H1 (cell line): ENCODE results near the gene DNAJC11. TPM values are rescaled to one million over a fixed set of nuclear protein-coding genes. Genes with fewer than 3 reads are reported as not detected.

Experiments used
- SAP30 ChIP-seq: fragments of 300-600 bp; sonication (generic); IDR thresholded peaks from 2 replicates; pipeline ENCODE4 v1.7.1; 2012; ENCODE audit warnings: low read length, moderate library complexity, mild to moderate bottlenecking, inconsistent platforms; ENCODE audit not compliant: insufficient read depth, insufficient replicate concordance
- polyA plus RNA-seq, 7 experiments: library from polyadenylated mRNA; depleted of rRNA in 3 of 7; stranded (reverse) in 5 of 7; unstranded in 2 of 7; fragments of >200 nt in 5 of 7; fragments of 200-250 nt in 2 of 7; gene quantifications; 1 replicate in 5 of 7; 2 replicates in 1 of 7; 4 replicates in 1 of 7; pipeline versions ENCODE4 v1.2.1 to v1.2.3, GENCODE V29; 2011 to 2013; ENCODE audit warnings: missing spikeins in 2 of 7, mixed read lengths in 2 of 7
- total RNA-seq: library from RNA; stranded (reverse); fragmentation: NEBNext Ultra II Directional; extraction: Animal tissue kit (Norgen Biotek cat#: 25700); gene quantifications from 2 replicates; pipeline ENCODE4 v1.2.1, GENCODE V29; 2021
- TF ChIP-seq, protein P1 (sequence below): fragments of 300-600 bp; sonication (generic); IDR thresholded peaks from 2 replicates; pipeline ENCODE4 v1.7.1; 2012; ENCODE audit warnings: low read length, moderate library complexity, mild to moderate bottlenecking, inconsistent platforms; ENCODE audit not compliant: insufficient replicate concordance

DNAJC11 gene
- total and polyA plus RNA-seq, 2 of the 8 experiments (the other 6 are each of a cell fraction or from before 2014, with no cell fraction given) = 43.9 to 90.9 TPM

DNA sequence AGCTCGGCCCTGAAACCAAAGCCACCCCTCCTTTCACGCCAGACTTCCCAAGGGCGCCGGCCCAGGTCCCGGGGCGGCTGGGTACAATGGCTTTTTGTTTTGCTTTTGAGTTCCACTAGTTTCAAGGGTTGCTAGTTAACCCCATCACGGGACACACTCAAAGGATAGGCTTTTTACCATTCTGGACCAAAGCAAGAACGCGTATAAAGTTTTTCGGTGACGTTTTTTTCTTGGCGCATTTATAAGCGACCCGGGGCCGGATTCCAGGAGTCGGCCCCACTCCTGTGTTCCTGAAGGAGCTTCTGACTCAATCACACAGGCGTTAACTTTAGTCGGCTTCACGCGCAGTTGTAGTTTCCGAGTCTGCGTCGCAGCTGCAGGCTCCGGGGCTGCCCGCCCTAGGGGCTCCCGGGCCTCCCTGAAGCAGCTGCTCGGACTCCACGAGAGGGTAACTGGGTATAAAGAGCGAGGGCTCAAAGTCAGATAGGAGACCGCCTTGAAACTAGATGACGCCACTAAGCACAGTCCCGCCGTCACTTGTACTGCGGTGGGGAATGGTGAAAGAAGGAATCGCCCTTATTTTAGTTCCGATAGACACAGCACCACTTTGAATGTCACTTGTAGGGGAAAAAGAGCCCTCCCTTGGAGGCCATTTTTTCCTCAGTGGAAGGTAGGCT, 98.2 kb downstream of the DNAJC11 start (continued):
- TF ChIP-seq, protein P1, sequence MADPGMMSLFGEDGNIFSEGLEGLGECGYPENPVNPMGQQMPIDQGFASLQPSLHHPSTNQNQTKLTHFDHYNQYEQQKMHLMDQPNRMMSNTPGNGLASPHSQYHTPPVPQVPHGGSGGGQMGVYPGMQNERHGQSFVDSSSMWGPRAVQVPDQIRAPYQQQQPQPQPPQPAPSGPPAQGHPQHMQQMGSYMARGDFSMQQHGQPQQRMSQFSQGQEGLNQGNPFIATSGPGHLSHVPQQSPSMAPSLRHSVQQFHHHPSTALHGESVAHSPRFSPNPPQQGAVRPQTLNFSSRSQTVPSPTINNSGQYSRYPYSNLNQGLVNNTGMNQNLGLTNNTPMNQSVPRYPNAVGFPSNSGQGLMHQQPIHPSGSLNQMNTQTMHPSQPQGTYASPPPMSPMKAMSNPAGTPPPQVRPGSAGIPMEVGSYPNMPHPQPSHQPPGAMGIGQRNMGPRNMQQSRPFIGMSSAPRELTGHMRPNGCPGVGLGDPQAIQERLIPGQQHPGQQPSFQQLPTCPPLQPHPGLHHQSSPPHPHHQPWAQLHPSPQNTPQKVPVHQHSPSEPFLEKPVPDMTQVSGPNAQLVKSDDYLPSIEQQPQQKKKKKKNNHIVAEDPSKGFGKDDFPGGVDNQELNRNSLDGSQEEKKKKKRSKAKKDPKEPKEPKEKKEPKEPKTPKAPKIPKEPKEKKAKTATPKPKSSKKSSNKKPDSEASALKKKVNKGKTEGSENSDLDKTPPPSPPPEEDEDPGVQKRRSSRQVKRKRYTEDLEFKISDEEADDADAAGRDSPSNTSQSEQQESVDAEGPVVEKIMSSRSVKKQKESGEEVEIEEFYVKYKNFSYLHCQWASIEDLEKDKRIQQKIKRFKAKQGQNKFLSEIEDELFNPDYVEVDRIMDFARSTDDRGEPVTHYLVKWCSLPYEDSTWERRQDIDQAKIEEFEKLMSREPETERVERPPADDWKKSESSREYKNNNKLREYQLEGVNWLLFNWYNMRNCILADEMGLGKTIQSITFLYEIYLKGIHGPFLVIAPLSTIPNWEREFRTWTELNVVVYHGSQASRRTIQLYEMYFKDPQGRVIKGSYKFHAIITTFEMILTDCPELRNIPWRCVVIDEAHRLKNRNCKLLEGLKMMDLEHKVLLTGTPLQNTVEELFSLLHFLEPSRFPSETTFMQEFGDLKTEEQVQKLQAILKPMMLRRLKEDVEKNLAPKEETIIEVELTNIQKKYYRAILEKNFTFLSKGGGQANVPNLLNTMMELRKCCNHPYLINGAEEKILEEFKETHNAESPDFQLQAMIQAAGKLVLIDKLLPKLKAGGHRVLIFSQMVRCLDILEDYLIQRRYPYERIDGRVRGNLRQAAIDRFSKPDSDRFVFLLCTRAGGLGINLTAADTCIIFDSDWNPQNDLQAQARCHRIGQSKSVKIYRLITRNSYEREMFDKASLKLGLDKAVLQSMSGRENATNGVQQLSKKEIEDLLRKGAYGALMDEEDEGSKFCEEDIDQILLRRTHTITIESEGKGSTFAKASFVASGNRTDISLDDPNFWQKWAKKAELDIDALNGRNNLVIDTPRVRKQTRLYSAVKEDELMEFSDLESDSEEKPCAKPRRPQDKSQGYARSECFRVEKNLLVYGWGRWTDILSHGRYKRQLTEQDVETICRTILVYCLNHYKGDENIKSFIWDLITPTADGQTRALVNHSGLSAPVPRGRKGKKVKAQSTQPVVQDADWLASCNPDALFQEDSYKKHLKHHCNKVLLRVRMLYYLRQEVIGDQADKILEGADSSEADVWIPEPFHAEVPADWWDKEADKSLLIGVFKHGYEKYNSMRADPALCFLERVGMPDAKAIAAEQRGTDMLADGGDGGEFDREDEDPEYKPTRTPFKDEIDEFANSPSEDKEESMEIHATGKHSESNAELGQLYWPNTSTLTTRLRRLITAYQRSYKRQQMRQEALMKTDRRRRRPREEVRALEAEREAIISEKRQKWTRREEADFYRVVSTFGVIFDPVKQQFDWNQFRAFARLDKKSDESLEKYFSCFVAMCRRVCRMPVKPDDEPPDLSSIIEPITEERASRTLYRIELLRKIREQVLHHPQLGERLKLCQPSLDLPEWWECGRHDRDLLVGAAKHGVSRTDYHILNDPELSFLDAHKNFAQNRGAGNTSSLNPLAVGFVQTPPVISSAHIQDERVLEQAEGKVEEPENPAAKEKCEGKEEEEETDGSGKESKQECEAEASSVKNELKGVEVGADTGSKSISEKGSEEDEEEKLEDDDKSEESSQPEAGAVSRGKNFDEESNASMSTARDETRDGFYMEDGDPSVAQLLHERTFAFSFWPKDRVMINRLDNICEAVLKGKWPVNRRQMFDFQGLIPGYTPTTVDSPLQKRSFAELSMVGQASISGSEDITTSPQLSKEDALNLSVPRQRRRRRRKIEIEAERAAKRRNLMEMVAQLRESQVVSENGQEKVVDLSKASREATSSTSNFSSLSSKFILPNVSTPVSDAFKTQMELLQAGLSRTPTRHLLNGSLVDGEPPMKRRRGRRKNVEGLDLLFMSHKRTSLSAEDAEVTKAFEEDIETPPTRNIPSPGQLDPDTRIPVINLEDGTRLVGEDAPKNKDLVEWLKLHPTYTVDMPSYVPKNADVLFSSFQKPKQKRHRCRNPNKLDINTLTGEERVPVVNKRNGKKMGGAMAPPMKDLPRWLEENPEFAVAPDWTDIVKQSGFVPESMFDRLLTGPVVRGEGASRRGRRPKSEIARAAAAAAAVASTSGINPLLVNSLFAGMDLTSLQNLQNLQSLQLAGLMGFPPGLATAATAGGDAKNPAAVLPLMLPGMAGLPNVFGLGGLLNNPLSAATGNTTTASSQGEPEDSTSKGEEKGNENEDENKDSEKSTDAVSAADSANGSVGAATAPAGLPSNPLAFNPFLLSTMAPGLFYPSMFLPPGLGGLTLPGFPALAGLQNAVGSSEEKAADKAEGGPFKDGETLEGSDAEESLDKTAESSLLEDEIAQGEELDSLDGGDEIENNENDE = no peak
- peak; percentile 11 for TF ChIP-seq SAP30
